Measurements from ENCODE around the gene ASIC2. TPM values are rescaled to one million over a fixed set of nuclear protein-coding genes. Genes with fewer than 3 reads are reported as not detected.

The ASIC2 gene
- total RNA-seq, 1 experiment from 2014 or later = 0.09 TPM

DNA sequence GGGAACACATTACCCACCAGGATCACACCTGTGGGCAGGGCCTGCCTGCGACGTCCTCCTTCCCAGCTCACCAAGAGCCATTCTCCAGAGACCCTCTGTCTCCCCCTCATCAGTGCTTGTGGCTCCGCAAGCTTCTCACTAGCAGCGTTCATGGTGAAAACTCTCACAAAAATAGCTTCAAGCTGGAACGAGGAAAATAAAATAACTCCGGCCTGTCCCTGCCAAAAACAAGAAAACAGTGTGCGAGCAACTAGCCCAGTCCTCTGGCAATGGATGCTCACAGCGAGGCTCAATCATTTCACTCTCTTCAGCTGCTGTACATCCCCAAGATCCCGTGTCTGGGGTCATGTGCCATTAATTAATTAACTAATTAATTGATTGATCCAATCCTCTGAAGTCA, 283.5 kb downstream of the ASIC2 start:
- Histone ChIP-seq H2AFZ (no peak overlapping the region), H3K27ac (no peak overlapping the region), H3K36me3 (ENCODE audit: low read depth) (no peaks in the 10 kb centered on the region), H3K4me2 (no peak overlapping the region), H3K9me2 (ENCODE audit: insufficient read depth) (no peaks in the 10 kb centered on the region), H3F3A (ENCODE audit: insufficient read depth, low read depth) (no peaks in the 10 kb centered on the region), H3K27me3 (ENCODE audit: insufficient read depth, low read depth) (peaks cover 52% of the 10 kb centered on the region), H4K20me1 (ENCODE audit: insufficient read depth) (no peaks in the 10 kb centered on the region), H3K4me3 (no peak overlapping the region), H3K4me1 (replicated peaks; ENCODE audit: insufficient read depth) (0 out of 2 replicates have a peak, but pooled peaks cover 9% of the 10 kb centered on the region), H3K9me3 (ENCODE audit: insufficient read depth, low read depth) (no peaks in the 10 kb centered on the region), H3K79me2 (ENCODE audit: low read depth) (no peaks in the 10 kb centered on the region)
- DNase-seq = no peak
- POLR2A ChIA-PET (ENCODE audit: unreplicated experiment) = no interaction called here
- CTCF ChIA-PET = interaction anchor here (0.5 kb wide), 1 partner anchor 7 kb away, joined by 3 read pairs; no protein-coding TSS in a partner anchor
- intact Hi-C loops (cut with micrococcal nuclease; ENCODE audit: unreplicated experiment) = loop anchor here (10.0 kb wide), 1 partner anchor 665 kb away; no protein-coding TSS in a partner anchor
- TF ChIP-seq, protein P1, sequence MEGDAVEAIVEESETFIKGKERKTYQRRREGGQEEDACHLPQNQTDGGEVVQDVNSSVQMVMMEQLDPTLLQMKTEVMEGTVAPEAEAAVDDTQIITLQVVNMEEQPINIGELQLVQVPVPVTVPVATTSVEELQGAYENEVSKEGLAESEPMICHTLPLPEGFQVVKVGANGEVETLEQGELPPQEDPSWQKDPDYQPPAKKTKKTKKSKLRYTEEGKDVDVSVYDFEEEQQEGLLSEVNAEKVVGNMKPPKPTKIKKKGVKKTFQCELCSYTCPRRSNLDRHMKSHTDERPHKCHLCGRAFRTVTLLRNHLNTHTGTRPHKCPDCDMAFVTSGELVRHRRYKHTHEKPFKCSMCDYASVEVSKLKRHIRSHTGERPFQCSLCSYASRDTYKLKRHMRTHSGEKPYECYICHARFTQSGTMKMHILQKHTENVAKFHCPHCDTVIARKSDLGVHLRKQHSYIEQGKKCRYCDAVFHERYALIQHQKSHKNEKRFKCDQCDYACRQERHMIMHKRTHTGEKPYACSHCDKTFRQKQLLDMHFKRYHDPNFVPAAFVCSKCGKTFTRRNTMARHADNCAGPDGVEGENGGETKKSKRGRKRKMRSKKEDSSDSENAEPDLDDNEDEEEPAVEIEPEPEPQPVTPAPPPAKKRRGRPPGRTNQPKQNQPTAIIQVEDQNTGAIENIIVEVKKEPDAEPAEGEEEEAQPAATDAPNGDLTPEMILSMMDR (conservative IDR thresholded peaks at IDR 0.05) = no peak
- TF ChIP-seq EZH2 (IDR thresholded peaks at IDR 0.05; ENCODE audit: low read depth) = no peak
- BruUV-seq (replicated peaks) = no TSS peak

DNA sequence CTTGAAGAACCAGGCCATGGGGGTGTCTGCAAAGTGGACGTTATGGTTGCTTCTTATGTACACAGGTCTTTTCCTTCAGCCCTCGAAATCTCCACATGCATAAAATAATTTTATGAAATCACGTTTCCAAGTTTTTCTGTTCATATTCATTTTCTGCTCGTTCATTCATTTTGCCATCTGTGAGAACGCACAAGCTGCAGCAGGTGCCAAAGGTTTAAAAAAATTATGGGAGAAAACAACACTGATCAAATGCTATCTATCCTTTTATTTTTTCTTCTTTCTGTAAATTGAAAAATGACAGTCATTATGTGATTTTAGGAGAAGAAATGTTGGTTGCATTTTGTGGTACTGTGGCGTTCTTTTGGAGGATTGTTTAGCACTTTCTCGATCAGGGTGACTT, 285.9 kb downstream of the ASIC2 start:
- intact Hi-C loops (cut with micrococcal nuclease; ENCODE audit: unreplicated experiment) = no loop called here
- Histone ChIP-seq H3K27ac (no peak overlapping the region), H3K4me2 (no peak overlapping the region), H3K4me3 (no peak overlapping the region), H4K20me1 (ENCODE audit: insufficient read depth) (no peaks in the 10 kb centered on the region; the same call in 1 of the 2 replicates), H3K9me3 (ENCODE audit: insufficient read depth, low read depth) (no peaks in the 10 kb centered on the region), H3F3A (ENCODE audit: insufficient read depth, low read depth) (no peaks in the 10 kb centered on the region), H2AFZ (no peak overlapping the region), H3K4me1 (replicated peaks; ENCODE audit: insufficient read depth) (no peaks in the 10 kb centered on the region), H3K79me2 (ENCODE audit: low read depth) (no peaks in the 10 kb centered on the region), H3K9me2 (ENCODE audit: insufficient read depth) (no peaks in the 10 kb centered on the region), H3K27me3 (ENCODE audit: insufficient read depth, low read depth) (peaks cover 49% of the 10 kb centered on the region), H3K36me3 (ENCODE audit: low read depth) (no peaks in the 10 kb centered on the region)
- ChIA-PET CTCF (no interaction called here), POLR2A (ENCODE audit: unreplicated experiment) (no interaction called here)
- TF ChIP-seq, protein P1 (conservative IDR thresholded peaks at IDR 0.05) = no peak
- TF ChIP-seq EZH2 (IDR thresholded peaks at IDR 0.05; ENCODE audit: low read depth) = no peak
- no TSS peak for BruUV-seq (replicated peaks)
- no peak for DNase-seq

DNA sequence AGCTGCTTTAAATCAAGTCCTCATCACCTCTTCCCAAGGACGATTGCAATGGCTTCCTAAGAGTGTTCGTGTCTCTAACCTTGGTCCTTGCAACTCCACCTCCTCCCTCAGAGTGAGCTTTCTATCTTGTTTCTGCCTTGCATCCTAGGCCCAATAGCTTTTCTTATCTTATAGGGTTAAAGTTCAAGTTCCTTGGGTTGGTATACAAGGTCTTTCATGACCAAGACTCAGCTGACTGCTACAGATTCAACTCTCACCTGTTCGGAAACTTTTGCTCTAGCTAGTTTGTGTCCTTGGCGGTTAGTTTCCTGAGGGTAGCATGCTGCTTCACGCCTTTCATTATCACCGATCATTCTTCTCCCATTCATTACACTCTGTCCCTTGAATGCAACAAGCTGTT, 290.8 kb downstream of the ASIC2 start:
- Histone ChIP-seq H3K27ac (no peak overlapping the region), H3F3A (ENCODE audit: insufficient read depth, low read depth) (no peaks in the 10 kb centered on the region), H2AFZ (no peak overlapping the region), H4K20me1 (ENCODE audit: insufficient read depth) (no peaks in the 10 kb centered on the region; the same call in 1 of the 2 replicates), H3K4me3 (no peak overlapping the region), H3K4me2 (no peak overlapping the region), H3K9me3 (ENCODE audit: insufficient read depth, low read depth) (no peaks in the 10 kb centered on the region), H3K4me1 (replicated peaks; ENCODE audit: insufficient read depth) (no peaks in the 10 kb centered on the region), H3K79me2 (ENCODE audit: low read depth) (no peaks in the 10 kb centered on the region), H3K36me3 (ENCODE audit: low read depth) (no peaks in the 10 kb centered on the region), H3K9me2 (ENCODE audit: insufficient read depth) (0 out of 2 replicates have a peak, but pooled peaks cover 3% of the 10 kb centered on the region), H3K27me3 (ENCODE audit: insufficient read depth, low read depth) (peaks cover 15% of the 10 kb centered on the region)
- no peak for DNase-seq
- CTCF ChIA-PET = no interaction called here
- BruUV-seq (replicated peaks) = no TSS peak
- POLR2A ChIA-PET (ENCODE audit: unreplicated experiment) = no interaction called here
- intact Hi-C loops (cut with micrococcal nuclease; ENCODE audit: unreplicated experiment) = no loop called here
- TF ChIP-seq EZH2 (IDR thresholded peaks at IDR 0.05; ENCODE audit: low read depth) = no peak
- TF ChIP-seq, protein P1 (conservative IDR thresholded peaks at IDR 0.05) = no peak
